Sigmoid colon (tissue), 7 donors: ENCODE measurements around the gene FAM163B. TPM values are rescaled to one million over a fixed set of nuclear protein-coding genes. Genes with fewer than 3 reads are reported as not detected.

Experiments
- DNase-seq: peaks from one replicate; pipeline ENCODE4 v3.0.0-alpha.2; 2019
- H3K27ac ChIP-seq, 4 donors: fragments of 200-600 bp; sonication (generic); one replicate each; pipeline ENCODE4 v1.5.1; 2016 to 2019; ENCODE audit warnings: mild to moderate bottlenecking in 1 of 4
- H3K27me3 ChIP-seq, 3 donors: fragments of 200-600 bp; sonication (generic); one replicate each; pipeline ENCODE4 v1.5.1; 2019; ENCODE audit warnings: mild to moderate bottlenecking in 1 of 3
- H3K36me3 ChIP-seq, 4 donors: fragments of 200-600 bp; sonication (generic); one replicate each; pipeline ENCODE4 v1.5.1; 2016 to 2019
- H3K4me1 ChIP-seq, 4 donors: fragments of 200-600 bp; sonication (generic); one replicate each; pipeline ENCODE4 v1.5.1; 2017 to 2019
- H3K4me3 ChIP-seq, 4 donors: fragments of 200-600 bp; sonication (generic); one replicate each; pipeline ENCODE4 v1.5.1; 2017 to 2019; ENCODE audit warnings: mild to moderate bottlenecking in 2 of 4, moderate library complexity in 1 of 4
- H3K9me3 ChIP-seq, 4 donors: fragments of 200-600 bp in 3 of 4; sonication (generic) in 3 of 4; one replicate each; pipeline versions ENCODE4 v1.5.1 to v1.6.1; 2013 to 2019
- EP300 ChIP-seq, 4 donors: sonication (generic); formaldehyde crosslinking; IDR thresholded peaks; one replicate each; pipeline ENCODE4 v1.6.1; 2017; ENCODE audit warnings: antibody characterized with exemption in 4 of 4
- POLR2A ChIP-seq, 2 donors: fragments of 450-650 bp; IDR thresholded peaks; one replicate each; pipeline ENCODE4 v1.6.1; 2016; ENCODE audit warnings: antibody characterized with exemption in 2 of 2, mild to moderate bottlenecking in 2 of 2, moderate library complexity in 2 of 2
- POLR2AphosphoS5 ChIP-seq, 4 donors: sonication (generic); formaldehyde crosslinking; IDR thresholded peaks; one replicate each; pipeline ENCODE4 v1.6.1; 2017; ENCODE audit warnings: antibody characterized with exemption in 4 of 4
- WGBS, 2 donors: extraction: QIAGEN DNeasy Blood & Tissue Kit; methylation state at CpG; one replicate each; pipeline ENCODE4 v1.1.7; 2013; 5-methylcytosine and 5-hydroxymethylcytosine counted together
- intact Hi-C: fragments of 100-400 bp; cut with DNase I; formaldehyde crosslinking; loops from one replicate; pipeline ENCODE4 v1.15.1; 2023
- polyA plus RNA-seq, 3 donors: library from polyadenylated mRNA; stranded (reverse); fragments of 200-250 nt; gene quantifications; one replicate each; pipeline ENCODE4 v1.2.3, GENCODE V29; 2013
- total RNA-seq, 4 donors: library from RNA; depleted of rRNA; stranded (reverse); fragments of >200 nt; gene quantifications; one replicate each; pipeline ENCODE4 v1.1.0, GENCODE V29; 2016
- TF ChIP-seq, protein P1 (sequence below), 4 experiments: fragments of 450-650 bp in 3 of 4; fragments of 200-600 bp in 1 of 4; IDR thresholded peaks; one replicate each; pipeline ENCODE4 v1.5.1; 2016 to 2019; ENCODE audit warnings: antibody characterized with exemption in 4 of 4, mild to moderate bottlenecking in 3 of 4, moderate library complexity in 2 of 4
- donor health status: healthy with polysubstance abuse.
- donor health status: Bipolar disorder and iron deficiency.
- donor health status: healthy.

The FAM163B gene
- total and polyA plus RNA-seq, 7 donors: 0.29 to 2.4 (median 1.2) TPM; not detected in 1

DNA sequence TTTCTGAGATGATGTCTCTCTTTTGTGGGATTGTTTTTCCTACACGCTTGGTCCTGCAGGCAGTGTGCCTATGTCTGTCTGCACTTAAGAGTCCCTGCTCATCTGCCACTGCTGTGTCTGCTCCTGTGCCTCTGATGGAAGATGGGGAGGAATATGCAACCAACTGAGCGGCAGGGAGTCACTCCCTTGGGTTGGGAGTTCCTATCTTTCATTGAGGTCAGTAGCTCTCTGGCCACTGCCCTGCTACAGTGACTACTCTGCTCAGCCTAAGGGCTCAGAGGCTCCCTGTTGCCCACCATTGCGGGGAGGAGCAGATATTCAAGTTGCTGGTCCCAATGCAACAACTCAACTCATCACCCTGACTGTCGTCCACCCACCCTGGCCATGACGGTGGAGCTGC is 13.4 kb upstream of the FAM163B start:
- H3K27ac ChIP-seq: no peak overlapping the region
- no peak for DNase-seq
- H3K4me1 ChIP-seq: peaks cover 0 to 4% (median 0%) of the 10 kb centered on the region in 4 donors
- H3K27me3 ChIP-seq: peaks cover 0 to 28% (median 2%) of the 10 kb centered on the region in 3 donors
- WGBS, 2 donors: 48 to 74% methylated on average over 5 of the region's 5 CpGs
- TF ChIP-seq POLR2A (IDR thresholded peaks at IDR 0.05) (no peak), EP300 (IDR thresholded peaks at IDR 0.05) (no peak), POLR2AphosphoS5 (IDR thresholded peaks at IDR 0.05) (no peak)
- TF ChIP-seq, protein P1, sequence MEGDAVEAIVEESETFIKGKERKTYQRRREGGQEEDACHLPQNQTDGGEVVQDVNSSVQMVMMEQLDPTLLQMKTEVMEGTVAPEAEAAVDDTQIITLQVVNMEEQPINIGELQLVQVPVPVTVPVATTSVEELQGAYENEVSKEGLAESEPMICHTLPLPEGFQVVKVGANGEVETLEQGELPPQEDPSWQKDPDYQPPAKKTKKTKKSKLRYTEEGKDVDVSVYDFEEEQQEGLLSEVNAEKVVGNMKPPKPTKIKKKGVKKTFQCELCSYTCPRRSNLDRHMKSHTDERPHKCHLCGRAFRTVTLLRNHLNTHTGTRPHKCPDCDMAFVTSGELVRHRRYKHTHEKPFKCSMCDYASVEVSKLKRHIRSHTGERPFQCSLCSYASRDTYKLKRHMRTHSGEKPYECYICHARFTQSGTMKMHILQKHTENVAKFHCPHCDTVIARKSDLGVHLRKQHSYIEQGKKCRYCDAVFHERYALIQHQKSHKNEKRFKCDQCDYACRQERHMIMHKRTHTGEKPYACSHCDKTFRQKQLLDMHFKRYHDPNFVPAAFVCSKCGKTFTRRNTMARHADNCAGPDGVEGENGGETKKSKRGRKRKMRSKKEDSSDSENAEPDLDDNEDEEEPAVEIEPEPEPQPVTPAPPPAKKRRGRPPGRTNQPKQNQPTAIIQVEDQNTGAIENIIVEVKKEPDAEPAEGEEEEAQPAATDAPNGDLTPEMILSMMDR (IDR thresholded peaks at IDR 0.05): no peak
- H3K4me3 ChIP-seq: no peak overlapping the region
- no peaks in the 10 kb centered on the region for H3K36me3 ChIP-seq
- H3K9me3 ChIP-seq: peaks cover 0 to 5% (median 3%) of the 10 kb centered on the region in 4 donors
- intact Hi-C loops: no loop called here

DNA sequence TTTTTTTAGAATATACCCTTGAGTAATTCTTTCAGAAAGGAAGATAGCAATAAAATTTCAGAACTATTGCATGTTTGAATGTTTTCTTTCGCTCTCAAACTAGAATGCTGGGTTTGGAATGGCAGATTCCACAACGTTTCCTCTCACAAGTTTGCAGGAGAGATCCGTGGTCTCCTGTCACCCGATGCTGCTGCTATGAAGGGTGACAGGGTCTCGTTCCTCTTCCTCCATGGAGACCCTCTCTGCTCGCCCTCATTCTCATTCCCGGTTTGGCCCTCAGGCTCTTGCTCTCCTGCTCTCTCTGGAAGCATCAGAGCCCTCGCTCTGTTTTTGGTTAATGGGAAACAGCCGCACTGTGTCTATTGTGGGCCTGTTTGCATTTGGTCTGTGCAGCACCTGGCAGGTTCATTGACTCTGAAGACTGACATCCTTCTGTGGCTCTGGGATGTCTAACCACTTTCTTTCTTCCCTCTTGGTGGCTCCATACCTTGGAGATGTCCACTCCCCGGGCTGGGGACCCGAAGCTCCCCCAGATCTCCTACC is 12.6 kb upstream of the FAM163B start:
- intact Hi-C loops: no loop called here

DNA sequence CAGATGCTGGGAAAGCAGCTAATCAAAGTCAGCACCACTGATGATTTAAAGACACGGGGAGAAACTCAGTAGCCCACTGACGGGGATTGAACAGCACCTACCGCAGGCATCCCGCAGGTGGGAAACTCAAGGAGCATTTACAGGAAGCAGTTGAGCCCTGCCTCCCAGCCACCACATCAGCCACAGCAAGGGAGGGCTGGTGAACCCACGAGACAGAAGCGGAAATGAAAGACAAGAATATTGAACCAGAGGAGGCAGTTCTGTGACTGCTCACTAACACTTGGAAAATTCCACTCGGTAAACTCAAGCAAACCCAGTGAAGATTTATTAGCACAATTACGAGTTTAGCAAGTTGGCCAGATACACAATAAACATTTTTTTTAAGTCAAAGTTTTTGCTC is 10.6 kb upstream of the FAM163B start:
- WGBS, 2 donors: 8 to 12% methylated on average over 8 of the region's 8 CpGs
- TF ChIP-seq EP300 (IDR thresholded peaks at IDR 0.05) (no peak), POLR2AphosphoS5 (IDR thresholded peaks at IDR 0.05) (no peak), POLR2A (IDR thresholded peaks at IDR 0.05) (no peak)
- TF ChIP-seq, protein P1 (IDR thresholded peaks at IDR 0.05): no peak
- DNase-seq: no peak
- no peak overlapping the region for H3K27ac ChIP-seq
- H3K36me3 ChIP-seq: no peaks in the 10 kb centered on the region
- H3K4me1 ChIP-seq: peaks cover 0 to 4% (median 0%) of the 10 kb centered on the region in 4 donors
- no peaks in the 10 kb centered on the region for H3K9me3 ChIP-seq
- no peak overlapping the region for H3K4me3 ChIP-seq
- H3K27me3 ChIP-seq: peaks cover 0 to 56% (median 23%) of the 10 kb centered on the region in 3 donors
- intact Hi-C loops: no loop called here

More for the DNA sequence above, 12.6 kb upstream of the FAM163B start:
- Histone ChIP-seq H3K4me3 (no peak overlapping the region), H3K27me3 (peaks cover 0 to 36% (median 9%) of the 10 kb centered on the region in 3 donors), H3K36me3 (no peaks in the 10 kb centered on the region), H3K9me3 (peaks cover 0 to 5% (median 3%) of the 10 kb centered on the region in 4 donors), H3K27ac (no peak overlapping the region), H3K4me1 (peaks cover 0 to 4% (median 0%) of the 10 kb centered on the region in 4 donors)
- DNase-seq: no peak
- WGBS, 2 donors: 70 to 74% methylated on average over 11 of the region's 11 CpGs
- no peak for TF ChIP-seq POLR2AphosphoS5 (IDR thresholded peaks at IDR 0.05)
- no peak for TF ChIP-seq POLR2A (IDR thresholded peaks at IDR 0.05)
- TF ChIP-seq EP300 (IDR thresholded peaks at IDR 0.05): no peak
- TF ChIP-seq, protein P1 (IDR thresholded peaks at IDR 0.05): no peak

DNA sequence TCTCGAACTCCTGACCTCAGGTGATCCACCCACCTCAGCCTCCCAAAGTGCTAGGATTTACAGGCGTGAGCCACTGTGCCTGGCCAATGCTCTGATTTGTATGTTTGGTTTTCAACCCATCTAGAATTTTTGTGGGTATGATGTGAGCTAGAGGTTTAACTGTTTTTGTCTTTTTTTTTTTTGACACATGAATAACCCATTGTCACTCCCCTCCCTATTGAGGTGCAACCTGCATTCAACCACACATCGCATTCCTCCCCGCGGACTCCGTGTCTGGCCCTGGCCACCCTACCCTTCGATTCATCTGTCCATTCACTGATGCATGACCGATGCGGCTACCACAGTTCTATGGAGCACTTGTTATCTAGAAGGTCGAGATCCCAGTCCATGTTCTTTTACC is 9.5 kb upstream of the FAM163B start:
- no peak for DNase-seq
- peaks cover 0 to 4% (median 0%) of the 10 kb centered on the region in 4 donors for H3K4me1 ChIP-seq
- H3K4me3 ChIP-seq: no peak overlapping the region
- TF ChIP-seq POLR2AphosphoS5 (IDR thresholded peaks at IDR 0.05) (no peak), EP300 (IDR thresholded peaks at IDR 0.05) (no peak), POLR2A (IDR thresholded peaks at IDR 0.05) (no peak)
- TF ChIP-seq, protein P1 (IDR thresholded peaks at IDR 0.05): no peak
- 83 to 84% methylated on average over 10 of the region's 10 CpGs for WGBS, 2 donors
- no peak overlapping the region for H3K27ac ChIP-seq
- intact Hi-C loops: no loop called here
- H3K9me3 ChIP-seq: no peaks in the 10 kb centered on the region
- H3K36me3 ChIP-seq: no peaks in the 10 kb centered on the region
- peaks cover 0 to 66% (median 27%) of the 10 kb centered on the region in 3 donors for H3K27me3 ChIP-seq
